HG02970 (cell line): ENCODE measurements around the gene GRIK1.

ENCODE experiments used
- ATAC-seq: cut with Tn5 transposase; IDR thresholded peaks from one replicate; pipeline ENCODE4 v1.9.1; 2021; ENCODE audit warnings: mild to moderate bottlenecking, moderate library complexity, moderate number of reproducible peaks; ENCODE audit not compliant: unreplicated experiment, low FRiP score

Gene GRIK1

GRCh38 chr21:29654203-29654602 is 285.6 kb downstream of the GRIK1 start:
- no peak for ATAC-seq

GRCh38 chr21:29650523-29651022 is 289.2 kb downstream of the GRIK1 start:
- ATAC-seq = no peak

GRCh38 chr21:29649406-29649814 is 290.4 kb downstream of the GRIK1 start:
- ATAC-seq = no peak

GRCh38 chr21:29648710-29649240 is 291.0 kb downstream of the GRIK1 start:
- ATAC-seq = no peak

- ATAC-seq = no peak
Observed at GRCh38 chr21:29647353-29647781, 292.4 kb downstream of the GRIK1 start.

GRCh38 chr21:29645666-29646553 is 293.9 kb downstream of the GRIK1 start:
- ATAC-seq = no peak

GRCh38 chr21:29643289-29643688 is 296.5 kb downstream of the GRIK1 start:
- no peak for ATAC-seq

- ATAC-seq = no peak
Observed at GRCh38 chr21:29642551-29643245, 297.1 kb downstream of the GRIK1 start.

- ATAC-seq = no peak
Observed at GRCh38 chr21:29641635-29642550, 297.9 kb downstream of the GRIK1 start.

- ATAC-seq = no peak
Observed at GRCh38 chr21:29641001-29641634, 298.7 kb downstream of the GRIK1 start.

GRCh38 chr21:29640080-29640508 is 299.7 kb downstream of the GRIK1 start:
- ATAC-seq = no peak

GRCh38 chr21:29639366-29640079 is 300.3 kb downstream of the GRIK1 start:
- ATAC-seq = no peak

GRCh38 chr21:29638761-29639327 is 301.0 kb downstream of the GRIK1 start:
- no peak for ATAC-seq

- ATAC-seq = no peak
Observed at GRCh38 chr21:29638138-29638537, 301.7 kb downstream of the GRIK1 start.

- no peak for ATAC-seq
Observed at GRCh38 chr21:29637553-29637952, 302.2 kb downstream of the GRIK1 start.

- ATAC-seq = no peak
Observed at GRCh38 chr21:29637134-29637533, 302.7 kb downstream of the GRIK1 start.

GRCh38 chr21:29634418-29634817 is 305.4 kb downstream of the GRIK1 start:
- ATAC-seq = no peak

- ATAC-seq = no peak
Observed at GRCh38 chr21:29633756-29634155, 306.0 kb downstream of the GRIK1 start.

- no peak for ATAC-seq
Observed at GRCh38 chr21:29630441-29630840, 309.4 kb downstream of the GRIK1 start.
